Measurements from ENCODE around the gene ADH5.

GRCh38 chr4:99062120-99062519 lies 26.5 kb downstream of the ADH5 start:
- TF ChIP-seq CTCF (IDR thresholded peaks at IDR 0.05) (no peak), POLR2AphosphoS5 (IDR thresholded peaks at IDR 0.05) (no peak)
